Measurements from ENCODE around the gene EIF2S1.

EIF2S1 gene

DNA sequence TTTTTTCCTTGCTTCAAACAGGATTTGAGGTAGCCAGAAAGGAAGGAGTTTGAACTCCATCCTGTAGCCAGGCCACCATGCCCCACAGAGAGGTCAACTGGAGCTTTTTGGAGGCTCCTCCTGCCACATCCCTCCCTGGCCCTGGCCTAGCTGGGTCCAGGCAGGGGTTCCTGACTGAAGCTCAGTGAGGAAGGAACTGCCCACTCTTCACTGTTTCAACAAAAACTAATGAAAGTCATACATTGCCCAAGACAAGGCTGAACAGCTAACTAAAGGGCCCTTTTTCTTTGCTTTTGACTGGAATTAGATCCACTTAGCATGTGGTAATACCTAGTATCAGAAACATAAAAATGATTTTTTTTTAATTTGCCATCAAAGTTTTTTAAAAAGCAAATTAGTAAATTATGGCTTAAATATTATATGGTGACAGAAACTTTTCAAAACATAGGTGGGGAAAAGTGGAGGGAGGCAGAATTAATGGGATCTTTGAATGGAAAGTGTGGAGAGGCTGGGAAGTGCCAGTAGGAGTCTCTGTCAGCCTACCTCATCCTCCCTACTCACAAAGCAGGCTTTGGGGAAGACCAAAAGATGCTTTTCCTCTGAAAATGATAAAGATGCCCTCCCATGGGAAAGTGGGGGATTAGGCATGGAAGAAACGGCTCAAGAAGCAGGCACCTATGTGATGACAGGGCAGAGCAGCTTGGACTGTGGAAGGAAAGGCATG, 29.8 kb downstream of the EIF2S1 start:
- no peak for FAIRE-seq
- no peak for DNase-seq (ENCODE audit: insufficient read length, low spot score)
- TF ChIP-seq SPI1 (IDR thresholded peaks at IDR 0.05; ENCODE audit: low read depth, low read length) (no peak), POU2F2 (IDR thresholded peaks at IDR 0.05; ENCODE audit: low read depth, low read length) (no peak), POLR2AphosphoS5 (IDR thresholded peaks at IDR 0.05; ENCODE audit: low read depth, low read length) (no peak), TAF1 (IDR thresholded peaks at IDR 0.05; ENCODE audit: low read depth, low read length) (no peak), POLR2A (IDR thresholded peaks at IDR 0.05; ENCODE audit: low read depth, low read length) (no peak), PAX5 (IDR thresholded peaks at IDR 0.05; ENCODE audit: insufficient read depth, low read length, severe bottlenecking) (no peak)

DNA sequence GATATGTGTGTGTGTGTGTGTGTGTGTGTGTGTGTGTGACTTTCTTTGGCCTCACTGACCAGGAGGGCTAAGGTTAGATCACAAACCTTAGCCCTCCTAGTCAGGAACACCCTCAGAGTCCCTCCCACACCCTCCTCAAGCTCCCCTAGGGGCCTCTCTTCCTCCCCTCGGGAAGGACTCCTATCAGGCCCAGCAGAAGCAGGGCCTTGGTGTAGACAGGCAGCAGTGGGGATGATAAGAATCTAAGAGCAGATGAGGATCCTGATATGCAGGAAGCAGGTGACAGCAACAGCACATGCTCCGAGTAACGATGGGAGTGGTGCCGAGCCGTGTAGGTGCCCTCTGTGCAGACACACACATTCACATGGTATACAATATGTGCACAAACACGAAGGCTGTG, 31.1 kb downstream of the EIF2S1 start:
- FAIRE-seq = no peak
- no peak for DNase-seq (ENCODE audit: insufficient read length, low spot score)
- TF ChIP-seq POU2F2 (IDR thresholded peaks at IDR 0.05; ENCODE audit: low read depth, low read length) (no peak), POLR2AphosphoS5 (IDR thresholded peaks at IDR 0.05; ENCODE audit: low read depth, low read length) (no peak), PAX5 (IDR thresholded peaks at IDR 0.05; ENCODE audit: insufficient read depth, low read length, severe bottlenecking) (no peak), TAF1 (IDR thresholded peaks at IDR 0.05; ENCODE audit: low read depth, low read length) (no peak), SPI1 (IDR thresholded peaks at IDR 0.05; ENCODE audit: low read depth, low read length) (no peak), POLR2A (IDR thresholded peaks at IDR 0.05; ENCODE audit: low read depth, low read length) (no peak)

DNA sequence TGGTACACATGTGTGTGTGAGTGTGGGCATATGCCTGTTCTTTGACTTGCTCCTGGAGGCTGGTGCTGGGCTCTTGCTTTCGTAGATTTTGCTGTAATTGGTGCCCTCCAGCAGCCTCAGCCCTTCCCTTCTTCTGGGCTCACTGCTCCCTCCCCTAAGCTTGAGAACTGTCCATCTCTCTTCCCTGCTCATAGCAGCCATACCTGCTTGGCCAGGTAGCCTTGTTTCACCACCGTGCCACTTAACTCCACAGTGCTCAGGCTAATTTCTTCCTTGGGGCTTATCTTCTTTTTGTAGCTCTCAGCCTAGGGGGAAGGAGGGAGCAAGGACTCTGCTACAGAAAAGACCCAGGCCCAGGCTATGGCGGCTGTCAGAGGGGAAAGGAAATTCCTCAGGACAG, 32.0 kb downstream of the EIF2S1 start:
- FAIRE-seq (no peak), DNase-seq (ENCODE audit: insufficient read length, low spot score) (no peak)
- no peak for TF ChIP-seq PAX5 (IDR thresholded peaks at IDR 0.05; ENCODE audit: insufficient read depth, low read length, severe bottlenecking)
- no peak for TF ChIP-seq POLR2AphosphoS5 (IDR thresholded peaks at IDR 0.05; ENCODE audit: low read depth, low read length)
- no peak for TF ChIP-seq POLR2A (IDR thresholded peaks at IDR 0.05; ENCODE audit: low read depth, low read length)
- no peak for TF ChIP-seq POU2F2 (IDR thresholded peaks at IDR 0.05; ENCODE audit: low read depth, low read length)
- no peak for TF ChIP-seq SPI1 (IDR thresholded peaks at IDR 0.05; ENCODE audit: low read depth, low read length)
- TF ChIP-seq TAF1 (IDR thresholded peaks at IDR 0.05; ENCODE audit: low read depth, low read length) = no peak

DNA sequence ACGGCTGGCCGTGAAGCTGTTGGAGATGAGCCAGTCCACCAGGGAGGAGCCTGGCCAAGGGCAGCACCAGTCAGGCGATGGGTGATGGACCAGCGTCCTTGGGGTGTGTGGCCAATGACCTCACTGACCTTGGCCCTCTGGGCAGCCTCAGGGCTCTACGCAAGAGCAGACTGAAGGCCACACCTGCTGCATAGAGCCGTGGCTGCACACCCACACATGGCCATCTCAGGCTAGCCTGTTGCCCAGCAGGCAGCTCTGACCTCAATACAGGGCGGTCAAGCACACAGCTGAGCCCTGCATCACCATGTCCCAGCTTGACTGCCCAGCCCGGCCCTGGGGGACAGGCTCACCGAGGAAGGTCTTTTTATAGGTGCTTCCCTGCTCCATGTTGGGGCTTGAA, 32.7 kb downstream of the EIF2S1 start:
- no peak for FAIRE-seq
- no peak for TF ChIP-seq POU2F2 (IDR thresholded peaks at IDR 0.05; ENCODE audit: low read depth, low read length)
- no peak for TF ChIP-seq SPI1 (IDR thresholded peaks at IDR 0.05; ENCODE audit: low read depth, low read length)
- no peak for TF ChIP-seq POLR2A (IDR thresholded peaks at IDR 0.05; ENCODE audit: low read depth, low read length)
- no peak for TF ChIP-seq PAX5 (IDR thresholded peaks at IDR 0.05; ENCODE audit: insufficient read depth, low read length, severe bottlenecking)
- TF ChIP-seq TAF1 (IDR thresholded peaks at IDR 0.05; ENCODE audit: low read depth, low read length) = no peak
- no peak for TF ChIP-seq POLR2AphosphoS5 (IDR thresholded peaks at IDR 0.05; ENCODE audit: low read depth, low read length)
- no peak for DNase-seq (ENCODE audit: insufficient read length, low spot score)

DNA sequence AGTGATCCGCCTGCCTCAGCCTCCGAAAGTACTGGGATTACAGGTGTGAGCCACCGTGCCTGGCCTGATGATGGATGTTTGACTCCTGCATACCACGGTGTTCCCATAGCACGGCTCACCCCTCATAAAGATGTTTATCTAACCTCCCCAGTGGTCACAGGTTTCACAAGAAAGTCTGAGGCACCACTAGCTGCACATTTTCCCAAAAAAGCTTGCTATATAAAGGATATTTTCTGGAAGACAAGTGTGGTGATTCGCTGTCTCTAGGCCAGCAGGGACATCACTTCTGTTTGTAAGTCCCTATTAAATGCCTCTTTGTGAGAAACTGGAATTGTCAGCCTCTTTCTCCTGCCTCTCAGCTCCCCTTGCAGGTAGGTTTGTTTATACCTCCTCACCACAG, 33.6 kb downstream of the EIF2S1 start:
- no peak for FAIRE-seq
- TF ChIP-seq POU2F2 (IDR thresholded peaks at IDR 0.05; ENCODE audit: low read depth, low read length) = no peak
- no peak for TF ChIP-seq PAX5 (IDR thresholded peaks at IDR 0.05; ENCODE audit: insufficient read depth, low read length, severe bottlenecking)
- no peak for TF ChIP-seq POLR2A (IDR thresholded peaks at IDR 0.05; ENCODE audit: low read depth, low read length)
- TF ChIP-seq TAF1 (IDR thresholded peaks at IDR 0.05; ENCODE audit: low read depth, low read length) = no peak
- no peak for TF ChIP-seq POLR2AphosphoS5 (IDR thresholded peaks at IDR 0.05; ENCODE audit: low read depth, low read length)
- TF ChIP-seq SPI1 (IDR thresholded peaks at IDR 0.05; ENCODE audit: low read depth, low read length) = no peak
- no peak for DNase-seq (ENCODE audit: insufficient read length, low spot score)

DNA sequence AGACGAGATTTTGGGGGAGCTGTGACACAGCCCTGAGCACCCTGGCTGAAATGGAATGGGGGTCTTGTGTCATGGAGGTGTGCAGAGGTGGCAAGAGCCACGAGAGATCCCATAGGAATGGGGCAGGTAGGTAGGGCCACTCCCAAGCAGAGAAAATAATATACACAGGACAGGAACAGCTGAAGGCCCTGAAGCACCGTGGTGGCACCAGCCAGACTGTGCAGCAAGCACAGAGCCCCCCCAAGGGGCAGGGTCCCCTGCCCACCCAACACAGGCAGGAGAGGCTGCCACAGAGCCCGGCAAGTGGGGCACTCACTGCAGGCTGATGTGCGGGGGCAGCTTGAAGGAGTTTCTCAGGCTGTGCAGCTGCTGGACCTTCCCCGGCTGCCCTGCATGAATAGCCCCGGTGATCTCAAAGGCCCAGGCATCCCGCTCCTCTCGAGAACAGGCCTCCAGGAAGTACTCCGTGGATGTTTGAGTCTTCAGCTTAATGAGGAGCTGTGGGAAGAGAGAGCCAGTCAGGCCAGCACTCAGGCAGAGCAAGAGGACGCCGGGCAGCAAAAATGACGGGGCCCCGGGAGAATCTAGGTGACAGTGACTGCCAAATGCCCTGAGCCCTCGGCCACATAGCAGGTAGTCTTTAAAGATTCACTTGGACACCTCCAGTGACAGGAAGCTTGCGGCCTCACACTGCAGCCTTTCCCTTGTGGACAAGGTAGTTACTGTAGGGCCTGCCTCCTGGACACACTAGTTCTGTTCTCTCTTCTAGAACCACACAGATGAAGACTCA, 35.2 kb downstream of the EIF2S1 start:
- FAIRE-seq (no peak), DNase-seq (ENCODE audit: insufficient read length, low spot score) (no peak)
- no peak for TF ChIP-seq TAF1 (IDR thresholded peaks at IDR 0.05; ENCODE audit: low read depth, low read length)
- TF ChIP-seq POLR2A (IDR thresholded peaks at IDR 0.05; ENCODE audit: low read depth, low read length) = no peak
- TF ChIP-seq SPI1 (IDR thresholded peaks at IDR 0.05; ENCODE audit: low read depth, low read length) = no peak
- no peak for TF ChIP-seq PAX5 (IDR thresholded peaks at IDR 0.05; ENCODE audit: insufficient read depth, low read length, severe bottlenecking)
- no peak for TF ChIP-seq POU2F2 (IDR thresholded peaks at IDR 0.05; ENCODE audit: low read depth, low read length)
- no peak for TF ChIP-seq POLR2AphosphoS5 (IDR thresholded peaks at IDR 0.05; ENCODE audit: low read depth, low read length)

DNA sequence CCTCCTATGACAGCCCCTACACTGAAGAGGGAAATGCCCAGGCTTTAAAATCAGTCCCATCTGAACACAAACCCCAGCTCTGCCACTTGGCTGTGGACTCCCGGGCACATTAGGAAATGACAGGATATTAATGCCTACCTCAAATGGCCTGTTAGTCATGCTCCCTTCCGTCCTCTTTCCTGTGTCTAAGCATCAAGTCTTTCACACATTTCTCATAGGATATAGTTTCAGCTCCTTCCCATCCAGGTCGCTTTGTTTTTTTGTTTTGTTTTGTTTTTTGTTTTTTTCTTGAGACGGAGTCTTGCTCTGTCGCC, 35.7 kb downstream of the EIF2S1 start:
- DNase-seq (ENCODE audit: insufficient read length, low spot score) (no peak), FAIRE-seq (no peak)
- TF ChIP-seq POLR2A (IDR thresholded peaks at IDR 0.05; ENCODE audit: low read depth, low read length) = no peak
- TF ChIP-seq TAF1 (IDR thresholded peaks at IDR 0.05; ENCODE audit: low read depth, low read length) = no peak
- no peak for TF ChIP-seq POU2F2 (IDR thresholded peaks at IDR 0.05; ENCODE audit: low read depth, low read length)

DNA sequence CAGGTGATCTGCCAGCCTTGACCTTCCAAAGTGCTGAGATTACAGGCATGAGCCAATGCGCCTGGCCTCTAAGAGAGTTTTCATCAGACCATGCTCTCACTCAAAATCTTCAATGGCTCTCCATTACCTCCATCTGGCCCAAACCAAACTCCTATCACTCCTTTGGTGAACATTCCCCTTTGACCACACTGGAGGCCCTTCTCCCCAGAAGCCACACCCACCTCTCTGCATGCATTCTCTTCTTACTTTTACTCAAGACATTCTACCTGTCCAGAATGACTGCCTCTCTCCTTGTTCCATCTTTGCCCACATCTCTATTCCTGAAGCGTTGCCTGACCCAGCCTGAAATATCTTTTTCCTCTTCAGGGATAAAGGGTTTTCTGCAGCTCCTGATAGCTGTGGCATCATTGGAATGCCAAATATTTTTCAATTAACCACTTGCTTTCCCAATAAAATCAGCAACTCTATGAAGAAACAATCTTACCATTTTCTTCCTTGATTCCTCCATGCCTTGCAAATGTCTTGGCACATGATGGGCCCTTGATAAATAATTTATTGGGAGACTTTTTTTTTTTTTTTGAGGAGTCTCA, 36.3 kb downstream of the EIF2S1 start:
- TF ChIP-seq SPI1 (IDR thresholded peaks at IDR 0.05; ENCODE audit: low read depth, low read length) = no peak
- no peak for TF ChIP-seq POLR2AphosphoS5 (IDR thresholded peaks at IDR 0.05; ENCODE audit: low read depth, low read length)
- TF ChIP-seq PAX5 (IDR thresholded peaks at IDR 0.05; ENCODE audit: insufficient read depth, low read length, severe bottlenecking) = no peak
- TF ChIP-seq TAF1 (IDR thresholded peaks at IDR 0.05; ENCODE audit: low read depth, low read length) = no peak
- TF ChIP-seq POU2F2 (IDR thresholded peaks at IDR 0.05; ENCODE audit: low read depth, low read length) = no peak
- no peak for TF ChIP-seq POLR2A (IDR thresholded peaks at IDR 0.05; ENCODE audit: low read depth, low read length)
- no peak for DNase-seq (ENCODE audit: insufficient read length, low spot score)

DNA sequence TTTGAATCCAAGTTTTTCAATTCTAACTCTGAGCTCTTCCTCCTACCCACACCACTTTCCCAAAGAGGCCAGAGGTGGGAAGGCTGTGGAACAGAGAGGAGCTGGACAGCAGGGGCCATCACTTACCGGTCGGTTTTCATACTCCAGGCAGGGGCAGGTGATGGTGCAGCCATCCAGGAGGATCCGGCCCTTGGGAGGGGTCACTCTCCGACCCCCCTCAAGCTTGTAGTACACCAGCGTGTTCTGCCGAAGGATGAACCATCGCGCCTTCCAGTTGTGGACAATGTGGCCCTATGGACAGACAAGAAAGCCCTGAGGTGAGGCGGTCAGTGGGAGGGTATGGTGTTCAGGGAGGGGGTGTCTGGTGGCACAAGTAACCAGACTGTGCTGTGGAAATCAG, 37.4 kb downstream of the EIF2S1 start:
- TF ChIP-seq POU2F2 (IDR thresholded peaks at IDR 0.05; ENCODE audit: low read depth, low read length) (no peak), POLR2AphosphoS5 (IDR thresholded peaks at IDR 0.05; ENCODE audit: low read depth, low read length) (no peak), SPI1 (IDR thresholded peaks at IDR 0.05; ENCODE audit: low read depth, low read length) (no peak), TAF1 (IDR thresholded peaks at IDR 0.05; ENCODE audit: low read depth, low read length) (no peak), PAX5 (IDR thresholded peaks at IDR 0.05; ENCODE audit: insufficient read depth, low read length, severe bottlenecking) (no peak), POLR2A (IDR thresholded peaks at IDR 0.05; ENCODE audit: low read depth, low read length) (no peak)
- FAIRE-seq = no peak
- no peak for DNase-seq (ENCODE audit: insufficient read length, low spot score)

More for the DNA sequence above, 36.3 kb downstream of the EIF2S1 start:
- no peak for FAIRE-seq
